Measurements from ENCODE around the gene EMID1. TPM values are rescaled to one million over a fixed set of nuclear protein-coding genes. Genes with fewer than 3 reads are reported as not detected.

EMID1 gene
- total and polyA plus RNA-seq, 8 donors: 1.8 to 23.6 (median 10.3) TPM; not detected in 1

GRCh38 chr22:29166180-29166579 is 39.5 kb upstream of the EMID1 start:
- Histone ChIP-seq H3K9me3 (no peaks in the 10 kb centered on the region), H3K27ac (no peak overlapping the region), H3K27me3 (no peaks in the 10 kb centered on the region), H3K4me3 (no peak overlapping the region), H3K4me1 (no peaks in the 10 kb centered on the region), H3K36me3 (no peaks in the 10 kb centered on the region)
- intact Hi-C loops (cut with DNase I; ENCODE audit: low total_unique reads): no loop called here
- TF ChIP-seq EP300 (IDR thresholded peaks at IDR 0.05) (no peak), POLR2A (IDR thresholded peaks at IDR 0.05) (no peak), POLR2AphosphoS5 (IDR thresholded peaks at IDR 0.05) (no peak), CTCF (IDR thresholded peaks at IDR 0.05) (no peak)
- 74 to 90% (median 81%) methylated on average over 5 to 6 of the region's 6 CpGs for WGBS, 5 donors
- DNase-seq: no peak

GRCh38 chr22:29167032-29167911 is 38.4 kb upstream of the EMID1 start:
- Histone ChIP-seq H3K9me3 (no peaks in the 10 kb centered on the region), H3K4me3 (no peak overlapping the region), H3K4me1 (no peaks in the 10 kb centered on the region), H3K27ac (no peak overlapping the region), H3K27me3 (no peaks in the 10 kb centered on the region), H3K36me3 (no peaks in the 10 kb centered on the region)
- peak in 1 of 2 donors; percentile 44 for DNase-seq
- intact Hi-C loops (cut with DNase I; ENCODE audit: low total_unique reads): no loop called here
- 75 to 81% (median 78%) methylated on average over 22 of the region's 22 CpGs for WGBS, 5 donors
- TF ChIP-seq POLR2A (IDR thresholded peaks at IDR 0.05) (no peak), POLR2AphosphoS5 (IDR thresholded peaks at IDR 0.05) (no peak), CTCF (IDR thresholded peaks at IDR 0.05) (no peak), EP300 (IDR thresholded peaks at IDR 0.05) (no peak)

- 80 to 87% (median 86%) methylated on average over 9 to 10 of the region's 10 CpGs for WGBS, 5 donors
- no peak for TF ChIP-seq POLR2AphosphoS5 (IDR thresholded peaks at IDR 0.05)
- TF ChIP-seq EP300 (IDR thresholded peaks at IDR 0.05): no peak
- TF ChIP-seq CTCF (IDR thresholded peaks at IDR 0.05): no peak
- TF ChIP-seq POLR2A (IDR thresholded peaks at IDR 0.05): no peak
- no peak overlapping the region for H3K4me3 ChIP-seq
- no peak overlapping the region for H3K27ac ChIP-seq
- intact Hi-C loops (cut with DNase I; ENCODE audit: low total_unique reads): no loop called here
- DNase-seq: no peak
- no peaks in the 10 kb centered on the region for H3K4me1 ChIP-seq
- no peaks in the 10 kb centered on the region for H3K36me3 ChIP-seq
- H3K27me3 ChIP-seq: no peaks in the 10 kb centered on the region
- peaks cover 4 to 25% (median 16%) of the 10 kb centered on the region in 4 donors for H3K9me3 ChIP-seq
Observed at GRCh38 chr22:29171721-29172120, 34.0 kb upstream of the EMID1 start.

- peaks cover 4 to 25% (median 16%) of the 10 kb centered on the region in 4 donors for H3K9me3 ChIP-seq
- no peak overlapping the region for H3K27ac ChIP-seq
- DNase-seq: no peak
- no peaks in the 10 kb centered on the region for H3K36me3 ChIP-seq
- no peaks in the 10 kb centered on the region for H3K4me1 ChIP-seq
- no peak for TF ChIP-seq CTCF (IDR thresholded peaks at IDR 0.05)
- TF ChIP-seq EP300 (IDR thresholded peaks at IDR 0.05): no peak
- no peak for TF ChIP-seq POLR2AphosphoS5 (IDR thresholded peaks at IDR 0.05)
- TF ChIP-seq POLR2A (IDR thresholded peaks at IDR 0.05): no peak
- 84 to 93% (median 88%) methylated on average over 6 of the region's 6 CpGs for WGBS, 5 donors
- H3K4me3 ChIP-seq: no peak overlapping the region
- intact Hi-C loops (cut with DNase I; ENCODE audit: low total_unique reads): no loop called here
- H3K27me3 ChIP-seq: no peaks in the 10 kb centered on the region
Observed at GRCh38 chr22:29172216-29172615, 33.5 kb upstream of the EMID1 start.
